GM12892 (cell line): ENCODE data around the gene RADX.

Experiments
- POLR2A ChIP-seq: IDR thresholded peaks from 2 replicates; pipeline ENCODE4 v1.6.1; 2011; ENCODE audit warnings: low read depth, low read length, control low read depth
- POLR2AphosphoS5 ChIP-seq: IDR thresholded peaks from 2 replicates; pipeline ENCODE4 v1.6.1; 2011; ENCODE audit warnings: low read depth, low read length, control low read depth
- TAF1 ChIP-seq: IDR thresholded peaks from 2 replicates; pipeline ENCODE4 v1.6.1; 2011; ENCODE audit warnings: low read depth, mild to moderate bottlenecking, control low read depth, low read length, borderline replicate concordance

DNA sequence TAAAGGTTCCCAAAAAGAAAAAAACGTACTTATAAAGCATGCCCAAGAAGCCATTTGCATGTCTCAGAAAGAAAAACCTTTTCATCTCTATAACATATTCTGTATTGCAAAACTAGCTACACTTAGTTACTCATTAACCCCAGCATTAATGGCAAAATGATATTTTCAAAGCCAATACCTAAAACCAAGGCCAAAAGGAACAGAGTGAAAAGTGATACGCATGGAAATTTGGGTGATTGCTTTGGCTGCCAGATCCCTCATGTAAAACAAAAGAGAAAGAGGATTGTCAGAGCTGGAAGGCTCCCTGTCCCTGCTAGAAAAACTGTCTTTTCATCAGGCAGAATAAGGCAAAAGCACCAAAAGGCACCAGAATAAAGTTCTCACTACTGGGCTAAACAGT lies 46.8 kb upstream of the RADX start:
- TF ChIP-seq TAF1 (no peak), POLR2A (no peak), POLR2AphosphoS5 (no peak)
